SK-N-SH (cell line): ENCODE results near the gene RELN. TPM values are rescaled to one million over a fixed set of nuclear protein-coding genes. Genes with fewer than 3 reads are reported as not detected.

Source experiments
- CTCF ChIA-PET: fragments of 300-600, 350-600 bp; formaldehyde crosslinking; extraction: SDS; loops from one replicate; lab custom pipeline; 2021; lab: Yijun Ruan, JAX
- POLR2A ChIA-PET: fragments of 350-600 bp; sonication (Branson Sonifier 250); formaldehyde crosslinking; extraction: SDS; loops from one replicate; lab custom pipeline; 2020; ENCODE audit warnings: antibody characterized with exemption, inconsistent platforms; lab: Yijun Ruan, JAX
- DNase-seq: peaks from one replicate; pipeline ENCODE4 v3.0.0; 2012
- H2AFZ ChIP-seq: fragments of 200-600 bp; sonication (generic); 2 replicates; pipeline ENCODE4 v1.8.1; 2016; ENCODE audit warnings: antibody characterized with exemption, mild to moderate bottlenecking, low read depth
- H3F3A ChIP-seq: fragments of 200-600 bp; sonication (generic); replicated peaks from 2 replicates; pipeline ENCODE3; 2016; ENCODE audit warnings: antibody characterized with exemption, mild to moderate bottlenecking; ENCODE audit not compliant: insufficient read depth
- H3K27ac ChIP-seq, 2 experiments: fragments of 200-500 bp in 1 of 2; fragments of 200-600 bp in 1 of 2; sonication (Bioruptor generic) in 1 of 2; sonication (generic), shearing (Covaris generic) in 1 of 2; 2 replicates each; pipeline versions ENCODE4 v1.5.1 to v1.6.1; 2014 to 2016; ENCODE audit warnings: low read depth in 2 of 2, inconsistent platforms in 1 of 2, low read length in 1 of 2, mild to moderate bottlenecking in 1 of 2, mixed read lengths in 1 of 2
- H3K27me3 ChIP-seq: fragments of 200-600 bp; sonication (generic), shearing (Covaris generic); 2 replicates; pipeline ENCODE4 v1.6.1; 2016; ENCODE audit warnings: mixed run types; ENCODE audit not compliant: insufficient read depth
- H3K36me3 ChIP-seq, 2 experiments: fragments of 200-500 bp in 1 of 2; fragments of 200-600 bp in 1 of 2; sonication (Bioruptor generic) in 1 of 2; sonication (generic) in 1 of 2; replicated peaks in 1 of 2; 2 replicates each; pipeline versions ENCODE3 to v1.5.1; 2014 to 2016; ENCODE audit warnings: low read length in 1 of 2, mild to moderate bottlenecking in 1 of 2; ENCODE audit not compliant: insufficient read depth in 2 of 2, control insufficient read depth in 1 of 2
- H3K4me1 ChIP-seq, 2 experiments: fragments of 200-500 bp in 1 of 2; fragments of 200-600 bp in 1 of 2; sonication (Bioruptor generic) in 1 of 2; sonication (generic), shearing (Covaris generic) in 1 of 2; 2 replicates each; pipeline versions ENCODE4 v1.5.1 to v1.6.1; 2014 to 2016; ENCODE audit warnings: low read depth in 1 of 2, low read length in 1 of 2, mixed run types in 1 of 2; ENCODE audit not compliant: insufficient read depth in 2 of 2, control insufficient read depth in 1 of 2
- H3K4me2 ChIP-seq: fragments of 200-600 bp; sonication (generic), shearing (Covaris generic); 2 replicates; pipeline ENCODE4 v1.6.1; 2017; ENCODE audit warnings: mixed run types
- H3K4me3 ChIP-seq, 2 experiments: fragments of 200-500 bp in 1 of 2; fragments of 200-600 bp in 1 of 2; sonication (Bioruptor generic) in 1 of 2; sonication (generic), shearing (Covaris generic) in 1 of 2; 2 replicates each; pipeline versions ENCODE4 v1.5.1 to v1.8.1; 2014 to 2016; ENCODE audit warnings: low read depth in 2 of 2, inconsistent platforms in 1 of 2, low read length in 1 of 2, mild to moderate bottlenecking in 1 of 2, mixed read lengths in 1 of 2, moderate library complexity in 1 of 2
- H3K79me2 ChIP-seq: fragments of 200-600 bp; sonication (generic); 2 replicates; pipeline ENCODE4 v1.8.1; 2017; ENCODE audit warnings: mild to moderate bottlenecking; ENCODE audit not compliant: insufficient read depth
- H3K9ac ChIP-seq: fragments of 200-600 bp; sonication (generic); 2 replicates; pipeline ENCODE4 v1.6.1; 2017; ENCODE audit warnings: mixed run types
- H3K9me2 ChIP-seq: fragments of 200-600 bp; sonication (generic); 2 replicates; pipeline ENCODE4 v1.6.1; 2017; ENCODE audit warnings: mixed run types
- H3K9me3 ChIP-seq: fragments of 200-600 bp; sonication (generic); 2 replicates; pipeline ENCODE4 v1.6.1; 2017; ENCODE audit warnings: mixed run types, mild to moderate bottlenecking, moderate library complexity
- H4K20me1 ChIP-seq: fragments of 200-600 bp; sonication (generic); 2 replicates; pipeline ENCODE4 v1.6.1; 2017; ENCODE audit warnings: mild to moderate bottlenecking, mixed run types; ENCODE audit not compliant: insufficient read depth
- EP300 ChIP-seq, 2 experiments: IDR thresholded peaks; 2 replicates each; pipeline versions ENCODE4 v1.4.0 to v1.6.1; 2012; ENCODE audit warnings: borderline replicate concordance in 1 of 2, low read depth in 1 of 2, low read length in 1 of 2
- GATA2 ChIP-seq: sonication (generic); formaldehyde crosslinking; IDR thresholded peaks from 2 replicates; pipeline ENCODE4 v1.5.0; 2020; ENCODE audit warnings: mild to moderate bottlenecking, missing genetic modification reagents
- JUND ChIP-seq: IDR thresholded peaks from 2 replicates; pipeline ENCODE4 v1.4.0; 2012
- MXI1 ChIP-seq: IDR thresholded peaks from 2 replicates; pipeline ENCODE4 v1.6.1; 2012; ENCODE audit warnings: mild to moderate bottlenecking, low read depth, low read length, improper control_type of control experiment
- NRF1 ChIP-seq: IDR thresholded peaks from 2 replicates; pipeline ENCODE4 v1.6.1; 2012; ENCODE audit warnings: low read depth, mild to moderate bottlenecking, low read length
- POLR2AphosphoS5 ChIP-seq: IDR thresholded peaks from 2 replicates; pipeline ENCODE4 v1.6.1; 2012; ENCODE audit warnings: low read depth, low read length
- RAD21 ChIP-seq: IDR thresholded peaks from 2 replicates; pipeline ENCODE4 v1.6.1; 2012; ENCODE audit warnings: mild to moderate bottlenecking, low read length
- SIN3A ChIP-seq: IDR thresholded peaks from 2 replicates; pipeline ENCODE4 v1.6.1; 2012; ENCODE audit warnings: low read depth, mild to moderate bottlenecking, low read length, moderate library complexity, borderline replicate concordance
- TCF12 ChIP-seq: IDR thresholded peaks from 2 replicates; pipeline ENCODE4 v1.4.0; 2012
- TEAD4 ChIP-seq: IDR thresholded peaks from 2 replicates; pipeline ENCODE4 v1.4.0; 2012; ENCODE audit warnings: mild to moderate bottlenecking, borderline replicate concordance; ENCODE audit not compliant: insufficient read depth
- WGBS: methylation state at CpG from one replicate; pipeline ENCODE4 v1.1.6; 2017; ENCODE audit warnings: low lambda C conversion rate; 5-methylcytosine and 5-hydroxymethylcytosine counted together
- polyA plus RNA-seq, 3 experiments: library from polyadenylated mRNA; depleted of rRNA; stranded (reverse); fragments of >200 nt; gene quantifications; 2 replicates each; pipeline ENCODE4 v1.2.3, GENCODE V29; 2012
- TF ChIP-seq, protein P1 (sequence below): IDR thresholded peaks from 2 replicates; pipeline ENCODE4 v1.4.0; 2012; ENCODE audit warnings: low read depth
- TF ChIP-seq, protein P2 (sequence below): IDR thresholded peaks from 2 replicates; pipeline ENCODE4 v1.6.1; 2012; ENCODE audit warnings: mild to moderate bottlenecking, low read depth, low read length, moderate library complexity
- TF ChIP-seq, protein P3 (sequence below): fragments of 200-600 bp; sonication (generic); IDR thresholded peaks from 2 replicates; pipeline ENCODE4 v1.6.1; 2017; ENCODE audit warnings: antibody characterized with exemption, mild to moderate bottlenecking, moderate library complexity
- TF ChIP-seq, protein P4 (sequence below): IDR thresholded peaks from 2 replicates; pipeline ENCODE4 v1.4.0; 2012; ENCODE audit warnings: low read depth, borderline replicate concordance
- TF ChIP-seq, protein P5 (sequence below): IDR thresholded peaks from 2 replicates; pipeline ENCODE4 v1.4.0; 2012; ENCODE audit warnings: low read depth, borderline replicate concordance

Gene RELN
- polyA plus RNA-seq, 1 of the 3 experiments (the other 2 are of a cell fraction): 0.02 TPM

DNA sequence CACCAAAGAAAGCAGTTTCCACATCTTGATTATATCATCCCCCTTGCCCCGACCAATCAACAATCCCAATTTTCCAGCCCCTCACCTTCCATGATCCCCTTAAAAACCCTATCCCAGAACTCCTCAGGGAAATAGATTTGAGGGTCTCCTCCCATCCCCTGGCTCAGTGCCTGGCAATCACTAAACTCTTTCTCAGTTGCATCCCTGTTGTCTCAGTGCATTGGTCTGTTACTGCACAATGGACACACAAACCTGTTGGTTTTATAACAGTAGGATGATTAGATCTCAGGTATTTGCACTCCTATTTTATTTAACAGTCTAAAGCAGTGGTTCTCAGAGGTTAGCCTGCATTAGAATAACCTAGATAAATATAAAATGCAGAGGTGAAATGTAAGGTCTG lies 45.2 kb upstream of the RELN start (continued):
- TF ChIP-seq EP300 (IDR thresholded peaks at IDR 0.05; ENCODE audit: borderline replicate concordance in 1 of 2, low read depth in 1 of 2, low read length in 1 of 2): no peak
- TF ChIP-seq POLR2AphosphoS5: no peak
- TF ChIP-seq RAD21: no peak
- TF ChIP-seq TCF12: no peak

DNA sequence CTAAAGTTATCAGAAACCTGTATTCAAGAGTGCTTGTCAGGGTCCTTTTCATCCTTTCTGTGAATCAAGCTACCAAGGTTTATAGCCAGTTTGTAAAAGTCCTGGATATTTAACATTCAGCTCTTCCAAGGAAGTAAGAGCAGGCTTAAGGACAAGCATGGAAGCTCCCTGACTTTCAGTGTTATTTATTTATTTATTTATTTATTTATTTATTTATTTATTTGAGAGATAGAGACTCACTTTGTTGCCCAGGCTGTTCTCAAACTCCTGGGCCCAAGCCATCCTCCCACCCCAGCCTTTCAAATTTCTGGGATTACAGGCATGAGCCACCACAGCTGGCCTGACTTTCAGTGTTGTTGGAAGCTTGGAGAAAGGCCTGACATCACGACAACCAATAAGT lies 44.4 kb upstream of the RELN start:
- WGBS: 13% methylated on average over 1 of the region's 1 CpG
- CTCF ChIA-PET: interaction anchor here (1.2 to 1.6 kb wide), 2 partner anchors 9 to 11 kb away, joined by 4 read pairs; no protein-coding TSS in a partner anchor

More for the DNA sequence above, 44.4 kb upstream of the RELN start:
- no peaks in the 10 kb centered on the region; a peak in 1 of 4 replicates for H3K4me1 ChIP-seq
- no peaks in the 10 kb centered on the region for H3K36me3 ChIP-seq
- H3K4me3 ChIP-seq: no peak overlapping the region
- H4K20me1 ChIP-seq: no peaks in the 10 kb centered on the region
- no peaks in the 10 kb centered on the region for H3K9me2 ChIP-seq
- POLR2A ChIA-PET: no interaction called here
- no peak overlapping the region for H3K9ac ChIP-seq
- H3K79me2 ChIP-seq: no peaks in the 10 kb centered on the region
- H3K27me3 ChIP-seq: no peaks in the 10 kb centered on the region
- TF ChIP-seq, protein P1, sequence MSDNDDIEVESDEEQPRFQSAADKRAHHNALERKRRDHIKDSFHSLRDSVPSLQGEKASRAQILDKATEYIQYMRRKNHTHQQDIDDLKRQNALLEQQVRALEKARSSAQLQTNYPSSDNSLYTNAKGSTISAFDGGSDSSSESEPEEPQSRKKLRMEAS: no peak
- TF ChIP-seq, protein P2, sequence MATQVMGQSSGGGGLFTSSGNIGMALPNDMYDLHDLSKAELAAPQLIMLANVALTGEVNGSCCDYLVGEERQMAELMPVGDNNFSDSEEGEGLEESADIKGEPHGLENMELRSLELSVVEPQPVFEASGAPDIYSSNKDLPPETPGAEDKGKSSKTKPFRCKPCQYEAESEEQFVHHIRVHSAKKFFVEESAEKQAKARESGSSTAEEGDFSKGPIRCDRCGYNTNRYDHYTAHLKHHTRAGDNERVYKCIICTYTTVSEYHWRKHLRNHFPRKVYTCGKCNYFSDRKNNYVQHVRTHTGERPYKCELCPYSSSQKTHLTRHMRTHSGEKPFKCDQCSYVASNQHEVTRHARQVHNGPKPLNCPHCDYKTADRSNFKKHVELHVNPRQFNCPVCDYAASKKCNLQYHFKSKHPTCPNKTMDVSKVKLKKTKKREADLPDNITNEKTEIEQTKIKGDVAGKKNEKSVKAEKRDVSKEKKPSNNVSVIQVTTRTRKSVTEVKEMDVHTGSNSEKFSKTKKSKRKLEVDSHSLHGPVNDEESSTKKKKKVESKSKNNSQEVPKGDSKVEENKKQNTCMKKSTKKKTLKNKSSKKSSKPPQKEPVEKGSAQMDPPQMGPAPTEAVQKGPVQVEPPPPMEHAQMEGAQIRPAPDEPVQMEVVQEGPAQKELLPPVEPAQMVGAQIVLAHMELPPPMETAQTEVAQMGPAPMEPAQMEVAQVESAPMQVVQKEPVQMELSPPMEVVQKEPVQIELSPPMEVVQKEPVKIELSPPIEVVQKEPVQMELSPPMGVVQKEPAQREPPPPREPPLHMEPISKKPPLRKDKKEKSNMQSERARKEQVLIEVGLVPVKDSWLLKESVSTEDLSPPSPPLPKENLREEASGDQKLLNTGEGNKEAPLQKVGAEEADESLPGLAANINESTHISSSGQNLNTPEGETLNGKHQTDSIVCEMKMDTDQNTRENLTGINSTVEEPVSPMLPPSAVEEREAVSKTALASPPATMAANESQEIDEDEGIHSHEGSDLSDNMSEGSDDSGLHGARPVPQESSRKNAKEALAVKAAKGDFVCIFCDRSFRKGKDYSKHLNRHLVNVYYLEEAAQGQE: no peak
- TF ChIP-seq MXI1: no peak
- TF ChIP-seq NRF1: no peak
- TF ChIP-seq, protein P3, sequence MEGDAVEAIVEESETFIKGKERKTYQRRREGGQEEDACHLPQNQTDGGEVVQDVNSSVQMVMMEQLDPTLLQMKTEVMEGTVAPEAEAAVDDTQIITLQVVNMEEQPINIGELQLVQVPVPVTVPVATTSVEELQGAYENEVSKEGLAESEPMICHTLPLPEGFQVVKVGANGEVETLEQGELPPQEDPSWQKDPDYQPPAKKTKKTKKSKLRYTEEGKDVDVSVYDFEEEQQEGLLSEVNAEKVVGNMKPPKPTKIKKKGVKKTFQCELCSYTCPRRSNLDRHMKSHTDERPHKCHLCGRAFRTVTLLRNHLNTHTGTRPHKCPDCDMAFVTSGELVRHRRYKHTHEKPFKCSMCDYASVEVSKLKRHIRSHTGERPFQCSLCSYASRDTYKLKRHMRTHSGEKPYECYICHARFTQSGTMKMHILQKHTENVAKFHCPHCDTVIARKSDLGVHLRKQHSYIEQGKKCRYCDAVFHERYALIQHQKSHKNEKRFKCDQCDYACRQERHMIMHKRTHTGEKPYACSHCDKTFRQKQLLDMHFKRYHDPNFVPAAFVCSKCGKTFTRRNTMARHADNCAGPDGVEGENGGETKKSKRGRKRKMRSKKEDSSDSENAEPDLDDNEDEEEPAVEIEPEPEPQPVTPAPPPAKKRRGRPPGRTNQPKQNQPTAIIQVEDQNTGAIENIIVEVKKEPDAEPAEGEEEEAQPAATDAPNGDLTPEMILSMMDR: no peak
- no peak for TF ChIP-seq SIN3A
- TF ChIP-seq JUND: no peak
- TF ChIP-seq, protein P4, sequence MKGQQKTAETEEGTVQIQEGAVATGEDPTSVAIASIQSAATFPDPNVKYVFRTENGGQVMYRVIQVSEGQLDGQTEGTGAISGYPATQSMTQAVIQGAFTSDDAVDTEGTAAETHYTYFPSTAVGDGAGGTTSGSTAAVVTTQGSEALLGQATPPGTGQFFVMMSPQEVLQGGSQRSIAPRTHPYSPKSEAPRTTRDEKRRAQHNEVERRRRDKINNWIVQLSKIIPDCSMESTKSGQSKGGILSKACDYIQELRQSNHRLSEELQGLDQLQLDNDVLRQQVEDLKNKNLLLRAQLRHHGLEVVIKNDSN: no peak
- no peak for TF ChIP-seq TEAD4
- TF ChIP-seq, protein P5, sequence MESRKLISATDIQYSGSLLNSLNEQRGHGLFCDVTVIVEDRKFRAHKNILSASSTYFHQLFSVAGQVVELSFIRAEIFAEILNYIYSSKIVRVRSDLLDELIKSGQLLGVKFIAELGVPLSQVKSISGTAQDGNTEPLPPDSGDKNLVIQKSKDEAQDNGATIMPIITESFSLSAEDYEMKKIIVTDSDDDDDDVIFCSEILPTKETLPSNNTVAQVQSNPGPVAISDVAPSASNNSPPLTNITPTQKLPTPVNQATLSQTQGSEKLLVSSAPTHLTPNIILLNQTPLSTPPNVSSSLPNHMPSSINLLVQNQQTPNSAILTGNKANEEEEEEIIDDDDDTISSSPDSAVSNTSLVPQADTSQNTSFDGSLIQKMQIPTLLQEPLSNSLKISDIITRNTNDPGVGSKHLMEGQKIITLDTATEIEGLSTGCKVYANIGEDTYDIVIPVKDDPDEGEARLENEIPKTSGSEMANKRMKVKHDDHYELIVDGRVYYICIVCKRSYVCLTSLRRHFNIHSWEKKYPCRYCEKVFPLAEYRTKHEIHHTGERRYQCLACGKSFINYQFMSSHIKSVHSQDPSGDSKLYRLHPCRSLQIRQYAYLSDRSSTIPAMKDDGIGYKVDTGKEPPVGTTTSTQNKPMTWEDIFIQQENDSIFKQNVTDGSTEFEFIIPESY: no peak
- no peak for TF ChIP-seq GATA2 (CRISPR knock-in tag)
- no peak for DNase-seq
- H3F3A ChIP-seq: no peaks in the 10 kb centered on the region
- no peaks in the 10 kb centered on the region for H3K9me3 ChIP-seq
- no peak overlapping the region for H3K27ac ChIP-seq
- no peak overlapping the region for H3K4me2 ChIP-seq
- no peak overlapping the region for H2AFZ ChIP-seq
